Activated CD8-positive, alpha-beta memory T cell treated with anti-CD3 and anti-CD28 coated beads for 48 hours (primary cell): Measurements from ENCODE around the gene ABO.
"Not testable (repeated sequence)": the region's sequence is repeated elsewhere in the genome, so short reads cannot be mapped to it uniquely, and the experiment has no call there.

Source experiments
- DNase-seq, 3 experiments: peaks; one replicate each; pipeline ENCODE4 v3.0.0-alpha.2; 2020; ENCODE audit warnings: low read depth in 2 of 3, low spot score in 2 of 3

Gene ABO

DNA sequence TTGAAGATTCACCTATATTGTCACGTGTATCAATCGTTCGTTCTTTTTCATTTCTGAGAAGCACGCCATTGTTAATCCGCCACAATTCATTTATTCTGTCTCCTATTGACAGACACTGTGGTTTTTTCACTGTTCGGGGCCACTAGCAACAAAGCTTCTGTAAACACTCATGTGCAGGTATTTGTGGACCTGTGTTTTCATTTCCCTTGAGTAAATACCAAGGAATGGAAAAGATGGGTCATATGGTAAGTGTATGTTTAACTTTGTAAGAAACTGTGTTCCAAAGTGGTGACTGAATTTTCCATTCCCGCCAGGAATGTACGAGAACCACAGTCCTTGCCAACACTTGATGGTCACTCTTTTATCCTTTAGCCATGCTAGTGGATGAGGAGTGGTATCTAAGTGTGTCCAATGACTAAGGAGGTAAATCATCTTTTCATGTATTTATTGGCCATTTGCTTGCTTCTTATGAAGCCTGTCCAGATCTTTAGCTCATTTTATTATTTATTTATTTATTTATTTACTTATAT lies 10.7 kb downstream of the ABO start:
- DNase-seq: no peak

DNA sequence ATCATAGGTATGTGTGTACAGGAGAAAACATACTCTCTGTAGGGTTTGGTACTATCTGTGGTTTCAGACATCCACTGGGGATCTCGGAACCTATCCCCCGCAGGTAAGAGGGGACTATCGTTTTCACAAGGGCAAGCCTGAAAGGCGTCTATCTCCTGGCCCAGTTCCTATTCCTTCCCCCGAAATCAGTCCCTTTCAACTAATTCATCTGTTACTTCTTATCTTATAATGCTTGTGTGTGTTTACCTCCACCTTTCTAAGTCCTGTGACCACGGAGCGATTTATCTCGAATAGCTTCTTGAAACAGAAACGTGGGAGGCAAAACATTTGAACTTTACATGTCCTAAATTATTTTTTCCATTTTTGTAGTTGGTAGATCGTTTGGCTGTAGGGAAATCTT lies 11.4 kb downstream of the ABO start:
- no peak for DNase-seq

DNA sequence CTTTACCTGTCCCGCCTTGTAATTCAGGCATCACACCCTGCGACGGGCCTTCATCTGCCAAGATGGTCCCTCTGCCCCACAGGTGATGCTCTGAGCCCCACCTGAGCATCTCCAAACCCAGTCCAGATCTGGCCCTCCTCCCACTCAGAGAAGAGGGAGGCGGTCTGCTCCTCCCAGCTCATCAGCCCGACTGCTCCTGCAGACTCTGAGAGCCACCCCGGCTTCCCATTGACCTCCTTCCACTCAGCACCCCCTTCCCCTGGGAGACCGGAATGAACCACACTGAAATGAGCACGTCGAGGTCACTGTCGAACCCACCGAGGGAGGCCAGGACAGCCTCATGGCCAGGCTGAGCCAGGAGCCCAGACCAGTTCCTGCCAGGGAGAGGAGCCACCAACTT lies 12.8 kb downstream of the ABO start:
- DNase-seq: no peak

DNA sequence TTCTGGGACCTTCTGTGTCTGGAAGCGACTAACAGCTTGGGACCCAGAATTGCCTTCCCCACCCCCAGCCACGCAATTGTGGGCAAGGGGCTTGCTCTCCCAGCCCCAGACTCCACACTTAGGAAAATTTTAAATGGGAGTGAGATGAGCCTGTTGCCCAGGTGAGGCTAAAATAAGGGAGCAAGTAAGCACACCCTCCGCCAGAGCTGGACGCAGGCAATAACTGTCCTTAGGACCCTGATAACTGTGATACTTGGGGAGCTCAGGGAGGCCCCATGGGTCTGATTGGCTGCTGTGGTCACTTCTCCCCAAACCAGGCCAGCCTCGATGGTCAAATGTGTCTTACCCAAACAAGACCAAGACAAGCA lies 13.3 kb downstream of the ABO start:
- DNase-seq: no peak

DNA sequence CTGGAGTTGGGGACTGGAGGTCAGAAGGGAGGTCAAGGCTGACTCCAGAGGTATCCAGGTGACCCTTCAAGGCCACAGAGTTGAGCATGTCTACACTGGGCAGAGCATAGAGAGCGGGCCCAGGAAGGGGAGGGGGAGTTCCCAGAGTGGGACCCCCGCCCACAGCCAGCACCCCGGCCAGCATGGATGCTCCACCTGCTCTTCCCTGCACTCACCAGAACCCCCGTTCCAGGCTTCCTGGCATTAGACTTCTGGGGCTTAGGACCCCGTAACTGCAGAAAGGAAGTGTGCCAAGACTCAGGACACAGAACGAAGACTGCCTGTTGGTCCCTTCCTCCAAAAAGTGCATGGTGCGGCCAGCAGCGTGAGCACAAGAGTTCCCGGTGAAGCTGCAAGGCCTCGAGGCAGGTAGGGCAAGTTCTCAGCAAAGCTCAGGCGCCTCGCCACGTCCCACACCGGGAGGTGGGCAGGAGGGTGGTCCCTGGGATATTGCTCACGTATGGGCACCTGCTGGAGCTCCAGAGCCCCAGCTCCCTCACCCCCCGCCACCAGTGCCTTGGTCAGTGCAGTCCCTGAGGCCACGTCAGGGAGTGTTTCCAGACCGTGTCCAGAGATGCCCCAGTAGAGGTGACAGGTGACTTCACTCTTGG lies 13.8 kb downstream of the ABO start:
- no peak for DNase-seq

DNA sequence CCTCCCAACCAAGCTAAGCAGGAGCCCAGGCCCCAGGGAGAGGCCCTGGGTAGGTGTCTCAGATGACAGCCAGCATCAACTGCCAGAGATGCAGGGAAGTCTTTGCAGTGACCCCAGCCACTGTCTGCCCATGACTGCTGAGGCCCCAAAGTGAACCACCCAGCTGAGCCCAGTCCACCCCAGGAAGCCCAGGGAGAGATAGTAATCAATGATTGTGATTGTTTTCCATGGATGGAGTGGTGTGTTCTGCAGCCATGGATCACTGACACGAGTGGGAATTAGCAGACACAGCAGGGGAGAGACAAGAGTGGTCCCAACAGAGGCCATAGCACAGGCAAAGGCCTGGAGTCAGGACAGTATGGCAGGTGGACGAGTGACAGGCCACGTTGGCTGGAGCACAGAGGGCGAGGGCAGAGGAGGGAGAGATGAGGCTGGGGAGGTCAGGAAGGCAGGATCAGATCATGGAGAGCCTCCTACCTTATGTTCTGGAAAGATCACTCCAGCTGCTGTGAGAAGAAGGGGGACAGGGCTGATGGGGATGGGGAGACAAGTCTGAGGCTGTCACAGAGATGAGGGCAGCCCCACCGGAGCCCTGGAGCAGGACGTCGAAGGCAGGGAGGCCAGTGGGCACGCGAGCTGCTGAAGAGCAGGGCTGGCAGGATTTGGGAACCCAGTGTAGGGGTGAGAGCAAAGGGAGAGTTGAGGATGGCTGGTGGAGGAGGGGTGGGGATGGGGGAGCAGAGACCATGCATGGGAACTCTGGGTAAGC lies 14.5 kb downstream of the ABO start:
- no peak for DNase-seq

DNA sequence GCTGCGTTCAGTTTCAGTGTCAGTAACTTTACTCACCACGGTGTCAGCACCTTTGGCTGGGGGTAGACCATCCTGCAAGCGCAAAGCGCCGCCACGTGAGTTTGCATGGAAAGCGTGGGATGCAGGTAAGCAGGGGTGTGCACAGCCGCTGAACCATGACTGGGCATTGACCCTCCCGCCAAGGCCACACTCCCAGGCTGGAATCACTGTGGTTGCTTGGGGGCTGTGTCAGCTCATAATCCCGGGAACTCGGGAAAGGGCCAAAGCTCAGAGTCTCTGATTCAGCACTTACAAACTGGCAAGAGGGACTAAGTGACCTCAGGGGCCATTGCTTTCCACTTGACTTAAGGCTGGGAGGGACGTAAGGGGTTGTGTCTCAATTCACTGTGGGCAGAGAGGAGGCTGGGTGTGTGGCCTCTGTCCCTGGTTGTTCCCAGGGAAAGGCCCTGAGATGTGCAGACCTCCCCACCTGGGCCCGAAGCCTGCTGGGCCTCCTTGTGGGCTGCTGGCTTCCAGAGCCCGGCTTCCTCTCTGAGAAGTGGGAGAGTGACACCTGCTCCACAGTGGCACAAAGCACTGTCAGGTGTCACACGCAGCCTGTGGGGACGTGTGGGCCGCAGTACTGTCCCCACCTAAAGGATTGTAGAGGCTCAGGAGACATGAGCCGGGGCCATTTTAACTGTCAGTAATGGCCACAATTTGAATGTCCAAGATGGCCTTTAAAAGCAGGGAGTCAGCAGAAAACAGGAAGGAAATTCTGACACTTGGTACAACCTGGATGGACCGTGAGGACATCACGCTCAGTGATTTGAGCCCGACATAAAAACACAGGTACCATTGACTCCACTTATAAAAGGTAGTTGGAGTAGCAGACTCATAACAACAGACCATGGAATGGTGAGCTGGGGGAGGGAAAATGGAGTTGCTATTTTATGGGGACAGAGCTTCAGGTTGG lies 16.7 kb downstream of the ABO start:
- no peak for DNase-seq

DNA sequence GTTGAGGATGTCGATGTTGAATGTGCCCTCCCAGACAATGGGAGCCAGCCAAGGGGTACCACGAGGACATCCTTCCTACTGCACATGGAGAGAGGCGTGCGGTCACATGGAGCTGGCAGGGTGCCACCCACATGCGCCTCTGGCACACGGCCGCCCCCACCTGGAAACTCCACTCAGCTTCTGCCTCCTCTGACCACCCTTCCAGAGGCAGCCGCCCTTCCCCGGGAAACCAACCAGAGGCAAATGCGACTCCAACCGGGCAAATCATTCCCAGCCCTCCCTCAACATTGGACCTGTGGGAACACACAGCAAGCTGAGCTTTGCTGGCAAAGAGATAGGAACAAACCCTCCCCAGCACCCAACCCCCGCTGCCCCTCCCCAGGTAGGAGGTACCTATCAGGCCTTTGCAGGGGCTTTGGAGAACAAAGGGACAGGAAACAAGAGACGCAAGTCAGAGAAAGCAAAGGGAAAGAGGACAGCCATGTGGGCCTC lies 17.5 kb downstream of the ABO start:
- no peak for DNase-seq

DNA sequence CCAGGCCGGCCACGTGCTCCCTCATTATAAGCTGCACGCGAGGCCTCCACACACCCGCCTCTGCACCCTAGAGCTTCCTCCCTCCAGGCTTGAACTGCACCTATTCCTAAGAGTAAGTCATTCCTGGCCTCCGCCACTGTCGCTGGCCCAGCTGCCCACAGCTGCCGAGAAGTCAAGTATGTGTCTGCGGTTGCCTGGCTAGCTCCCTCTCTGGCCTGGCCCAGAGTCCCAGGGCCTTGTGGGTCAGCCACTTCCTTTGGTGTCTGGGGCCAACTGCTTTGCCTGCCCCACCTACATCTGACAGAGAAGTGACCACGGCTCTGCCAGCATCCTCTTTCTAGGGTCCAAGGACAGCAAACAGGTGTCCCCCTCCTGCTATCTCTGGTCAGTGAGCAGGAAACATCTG lies 18.3 kb downstream of the ABO start:
- no peak for DNase-seq

DNA sequence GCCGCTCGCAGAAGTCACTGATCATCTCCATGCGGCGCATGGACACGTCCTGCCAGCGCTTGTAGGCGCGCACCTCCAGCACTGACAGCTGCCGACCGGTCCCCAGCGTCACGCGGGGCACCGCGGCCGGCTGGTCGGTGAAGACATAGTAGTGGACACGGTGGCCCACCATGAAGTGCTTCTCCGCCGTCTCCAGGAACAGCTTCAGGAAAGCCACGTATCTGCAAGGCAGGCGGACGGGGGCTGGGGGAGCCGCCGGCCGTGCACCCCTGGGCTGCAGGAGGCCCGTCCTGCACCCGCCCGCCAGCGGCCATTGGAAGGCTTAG lies 18.9 kb downstream of the ABO start:
- no peak for DNase-seq

DNA sequence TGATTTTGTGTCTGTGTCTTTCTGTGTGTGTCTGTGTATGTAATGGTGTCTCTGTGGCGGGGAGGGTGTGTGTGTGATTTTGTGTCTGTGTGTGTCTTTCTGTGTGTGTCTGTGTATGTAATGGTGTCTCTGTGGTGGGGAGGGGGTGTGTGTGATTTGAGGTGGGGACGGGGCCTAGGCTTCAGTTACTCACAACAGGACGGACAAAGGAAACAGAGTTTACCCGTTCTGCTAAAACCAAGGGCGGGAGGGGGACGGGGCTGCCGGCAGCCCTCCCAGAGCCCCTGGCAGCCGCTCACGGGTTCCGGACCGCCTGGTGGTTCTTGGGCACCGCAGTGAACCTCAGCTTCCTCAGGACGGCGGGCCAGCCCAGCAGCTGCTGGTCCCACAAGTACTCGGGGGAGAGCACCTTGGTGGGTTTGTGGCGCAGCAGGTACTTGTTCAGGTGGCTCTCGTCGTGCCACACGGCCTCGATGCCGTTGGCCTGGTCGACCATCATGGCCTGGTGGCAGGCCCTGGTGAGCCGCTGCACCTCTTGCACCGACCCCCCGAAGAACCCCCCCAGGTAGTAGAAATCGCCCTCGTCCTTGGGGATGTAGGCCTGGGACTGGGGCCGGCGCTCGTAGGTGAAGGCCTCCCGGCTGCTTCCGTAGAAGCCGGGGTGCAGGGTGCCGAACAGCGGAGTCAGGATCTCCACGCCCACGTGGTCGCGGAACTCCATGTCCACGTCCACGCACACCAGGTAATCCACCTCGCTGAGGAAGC lies 19.4 kb downstream of the ABO start:
- no peak for DNase-seq

DNA sequence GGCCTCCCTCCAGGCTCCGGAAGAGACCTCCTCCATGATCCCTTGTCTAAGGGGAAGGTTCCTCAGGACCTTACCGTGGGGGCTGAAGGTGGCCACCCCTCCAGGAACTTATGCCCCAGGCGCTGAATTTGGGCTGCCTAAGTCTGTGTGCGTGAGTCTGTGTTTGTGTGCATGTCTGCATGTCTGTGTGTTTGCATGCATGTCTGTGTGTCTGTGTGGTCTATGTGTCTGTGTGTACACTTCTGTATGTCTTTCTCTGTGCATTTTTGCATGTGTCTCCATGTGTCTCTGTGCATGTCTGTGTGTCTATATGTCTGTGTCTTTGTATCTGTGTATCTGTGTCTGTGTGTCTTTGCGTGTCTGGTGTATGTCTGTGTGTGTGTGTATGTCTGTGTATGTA lies 20.5 kb downstream of the ABO start:
- no peak for DNase-seq

DNA sequence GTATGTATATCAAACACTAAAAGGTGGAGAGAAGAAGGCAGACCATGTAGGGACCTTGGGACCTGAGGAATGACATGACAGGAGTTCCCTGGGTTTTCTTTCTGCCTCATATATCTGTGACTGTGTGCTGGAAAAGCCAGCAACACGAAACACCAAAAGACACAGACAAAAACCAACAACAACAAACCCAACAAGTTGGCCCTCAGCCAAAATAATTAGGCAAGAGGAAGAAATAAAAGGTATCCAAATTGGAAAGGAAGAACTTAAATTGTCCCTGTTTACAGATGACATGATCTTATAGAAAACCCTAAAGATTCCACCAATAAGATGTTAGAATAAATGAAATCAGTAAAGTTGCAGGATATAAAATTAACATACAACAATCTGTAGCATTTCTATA lies 21.7 kb downstream of the ABO start:
- DNase-seq: no peak

DNA sequence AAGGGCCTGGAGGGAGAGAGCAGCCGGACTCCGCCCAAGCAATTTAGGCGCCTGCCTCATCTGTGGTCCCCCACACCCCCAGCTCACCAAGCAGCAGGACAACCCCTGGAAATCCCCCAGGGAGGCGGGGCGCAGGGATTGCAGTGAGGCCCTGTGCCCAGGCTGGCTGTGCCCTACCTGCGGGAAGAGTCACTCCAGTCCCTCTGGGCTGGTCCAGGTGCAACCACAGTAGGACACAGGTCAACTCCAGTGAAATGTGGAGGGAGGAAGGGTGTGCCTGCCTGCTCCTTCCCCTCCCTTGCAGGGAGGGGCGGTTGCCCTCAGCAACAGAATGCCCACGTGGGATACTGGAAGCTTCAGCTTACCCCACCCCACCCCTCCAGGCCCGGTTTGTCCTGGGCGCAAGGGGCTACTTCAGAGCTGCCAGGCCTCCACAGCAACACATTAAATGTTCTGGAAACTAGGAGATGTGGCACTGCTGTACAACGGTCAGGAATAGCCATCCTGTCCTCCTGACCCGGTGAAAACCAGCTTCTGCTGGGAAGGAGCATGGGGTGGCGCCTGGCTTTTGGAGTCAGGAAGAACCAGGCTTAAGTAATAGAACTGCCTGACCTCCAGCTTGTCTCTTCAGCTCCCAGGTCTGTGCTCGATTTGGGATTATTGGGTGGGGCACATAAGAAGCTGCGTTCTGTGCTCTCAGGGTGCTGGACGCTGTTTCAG lies 22.5 kb downstream of the ABO start:
- DNase-seq: no peak

DNA sequence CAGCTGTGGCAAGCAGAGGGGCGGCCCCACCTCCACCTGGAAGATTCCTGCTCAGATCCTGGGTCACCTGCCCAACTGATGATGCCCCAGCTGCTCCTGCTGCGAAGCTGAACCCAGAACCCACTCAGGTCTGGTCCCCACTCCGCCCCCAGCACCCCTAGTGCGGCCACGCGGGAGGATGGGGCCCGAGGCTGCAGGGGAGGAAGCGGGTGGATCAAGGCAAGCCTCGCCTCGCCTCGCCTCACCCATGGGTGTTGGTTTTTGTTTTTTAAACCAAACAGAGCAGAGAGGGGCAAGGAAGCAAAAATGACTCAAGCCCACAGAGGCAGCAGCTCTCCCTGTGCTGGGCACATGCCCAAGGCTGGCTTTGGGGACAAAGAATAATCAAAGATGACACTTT lies 23.2 kb downstream of the ABO start:
- no peak for DNase-seq

DNA sequence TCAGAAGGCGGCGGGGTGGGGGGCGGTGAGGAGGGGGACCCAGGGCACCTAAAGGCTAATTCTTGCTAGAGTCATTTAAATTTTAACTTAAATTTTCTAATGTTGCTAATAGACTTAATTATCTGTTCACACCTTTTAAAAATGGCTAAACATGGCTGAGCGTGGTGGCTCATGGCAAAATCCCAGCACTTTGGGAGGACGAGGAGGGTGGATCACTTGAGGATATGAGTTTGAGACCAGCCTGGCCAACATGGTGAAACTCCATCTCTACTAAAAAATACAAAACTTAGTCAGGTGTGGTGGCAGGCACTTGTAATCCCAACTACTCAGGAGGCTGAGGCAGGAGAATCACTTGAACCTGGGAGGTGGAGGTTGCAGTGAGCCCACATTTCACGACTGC lies 23.8 kb downstream of the ABO start:
- DNase-seq: not testable (repeated sequence)

DNA sequence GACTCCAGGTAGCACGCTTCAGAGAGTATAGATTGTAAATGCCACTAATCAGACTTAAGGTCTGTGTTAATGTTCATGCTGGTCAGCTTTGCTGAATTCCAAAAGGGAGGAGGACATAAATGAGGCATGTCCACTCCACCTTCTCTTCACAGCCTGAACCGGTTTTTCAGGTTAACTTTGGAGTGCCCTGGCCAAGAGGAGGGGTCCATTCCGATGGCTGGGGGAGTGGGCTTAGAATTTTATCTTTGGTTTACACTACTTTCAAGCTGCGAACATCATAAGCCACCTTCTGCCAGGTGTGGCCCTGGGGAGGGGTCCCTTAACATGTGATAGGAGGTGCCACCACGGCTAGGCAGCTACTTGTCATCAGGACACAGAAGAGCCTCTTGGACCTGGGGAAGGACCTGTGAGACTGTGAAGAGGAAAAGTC lies 24.2 kb downstream of the ABO start:
- no peak for DNase-seq

DNA sequence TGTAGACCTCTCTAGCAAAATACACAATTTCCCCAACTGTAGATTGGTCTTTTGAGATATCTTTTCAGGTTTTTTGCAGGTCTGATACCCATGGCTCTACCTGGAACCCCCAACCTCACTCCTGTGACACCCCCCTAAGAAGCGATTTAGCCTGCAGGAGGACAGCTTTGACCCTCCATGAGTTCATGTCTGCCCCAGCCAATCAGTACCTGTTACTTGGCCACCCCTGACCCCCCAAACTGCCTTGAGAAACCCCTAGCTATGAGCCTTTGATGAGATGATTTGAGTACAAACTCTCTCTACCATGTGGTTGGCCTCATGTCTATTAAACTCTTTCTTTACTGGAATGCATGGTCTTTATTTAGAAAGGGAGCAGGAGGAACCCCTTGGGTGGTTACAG lies 25.7 kb downstream of the ABO start:
- no peak for DNase-seq

DNA sequence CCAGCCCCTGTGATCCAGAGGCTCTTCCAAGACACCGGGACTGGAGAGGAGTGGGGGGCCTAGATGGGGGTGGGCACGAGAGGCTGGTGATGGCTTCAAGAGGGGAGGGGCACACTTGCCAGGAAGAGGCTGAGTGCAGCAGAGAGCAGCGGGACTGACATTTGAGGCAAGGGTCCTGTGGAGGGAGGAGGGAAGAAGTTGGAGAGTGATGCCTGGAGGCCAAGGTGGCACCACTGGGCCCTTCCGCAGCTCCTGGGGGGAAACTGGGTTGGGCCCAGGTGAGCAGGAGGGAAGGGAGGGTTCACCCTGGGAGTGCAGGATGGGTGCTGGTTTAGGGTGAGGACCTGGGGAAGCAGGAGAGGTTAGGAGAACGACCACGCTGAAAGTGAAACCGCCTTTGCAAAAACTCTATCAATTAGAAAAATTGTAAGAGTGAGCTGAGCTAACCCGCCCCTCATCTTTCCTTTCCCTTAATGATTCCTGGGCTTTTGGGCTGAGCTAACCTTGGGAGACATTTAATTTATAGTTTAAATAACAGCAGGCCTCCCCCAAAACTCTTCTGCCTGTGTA lies 26.2 kb downstream of the ABO start:
- no peak for DNase-seq

DNA sequence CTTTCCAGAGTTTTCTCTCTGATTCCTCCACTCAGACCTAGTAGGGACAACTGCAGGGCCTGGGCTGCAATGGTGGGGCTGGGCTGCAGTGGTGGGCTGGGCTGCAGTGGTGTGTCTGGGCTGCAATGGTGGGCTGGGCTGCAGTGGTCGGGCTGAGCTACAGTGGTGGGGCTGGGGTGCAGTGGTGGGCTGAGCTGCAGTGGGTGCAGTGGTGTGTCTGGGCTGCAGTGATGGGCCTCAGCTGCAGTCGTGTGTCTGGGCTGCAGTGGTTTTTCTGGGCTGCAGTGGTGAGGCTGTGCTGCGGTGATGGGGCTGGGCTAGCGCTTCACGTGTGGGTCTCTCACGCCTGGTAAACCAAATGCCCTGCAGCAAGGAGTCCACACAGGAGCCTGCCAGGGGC lies 27.4 kb downstream of the ABO start:
- DNase-seq: no peak
